WTC11 (cell line): ENCODE data around the gene INTS2. TPM values are rescaled to one million over a fixed set of nuclear protein-coding genes. Genes with fewer than 3 reads are reported as not detected.

ENCODE experiments used
- ATAC-seq: fragments of 200-7000 bp; cut with Tn5 transposase; 2 replicates; pipeline ENCODE4 v1.10.0; 2021; ENCODE audit warnings: mild to moderate bottlenecking, moderate library complexity
- CTCF ChIA-PET: fragments of 300-600 bp; sonication (Branson Sonifier 250); formaldehyde crosslinking; loops from one replicate; lab custom pipeline; 2021; ENCODE audit warnings: antibody characterized with exemption; lab: Charles Lee
- POLR2A ChIA-PET: fragments of 350-600 bp; sonication (Branson Sonifier 250); formaldehyde crosslinking; loops from one replicate; lab custom pipeline; 2021; ENCODE audit warnings: antibody characterized with exemption; lab: Charles Lee
- DNase-seq: peaks from one replicate; pipeline ENCODE4 v3.0.0; 2021; ENCODE audit warnings: low spot score
- H3K27ac Mint-ChIP-seq: 2 replicates; pipeline ENCODE4 v1.8.0; 2021; ENCODE audit warnings: mixed read lengths
- H3K27me3 Mint-ChIP-seq: 2 replicates; pipeline ENCODE4 v1.8.0; 2021; ENCODE audit warnings: low read depth, mild to moderate bottlenecking, moderate library complexity, mixed read lengths
- H3K36me3 Mint-ChIP-seq: 2 replicates; pipeline ENCODE4 v1.8.0; 2021; ENCODE audit warnings: mixed read lengths
- H3K4me1 Mint-ChIP-seq: 2 replicates; pipeline ENCODE4 v1.8.0; 2022; ENCODE audit warnings: mixed read lengths
- H3K4me3 Mint-ChIP-seq: 2 replicates; pipeline ENCODE4 v1.8.0; 2021; ENCODE audit warnings: mild to moderate bottlenecking, moderate library complexity, mixed read lengths
- H3K9me3 Mint-ChIP-seq: 2 replicates; pipeline ENCODE4 v1.8.0; 2021; ENCODE audit warnings: mixed read lengths
- CREM ChIP-seq: sonication (generic); formaldehyde crosslinking; IDR thresholded peaks from 2 replicates; pipeline ENCODE4 v1.8.1; 2022; ENCODE audit warnings: mild to moderate bottlenecking, missing genetic modification reagents, moderate library complexity
- ELF4 ChIP-seq: sonication (generic); formaldehyde crosslinking; IDR thresholded peaks from 2 replicates; pipeline ENCODE4 v1.8.1; 2022; ENCODE audit warnings: low read depth, mild to moderate bottlenecking, moderate library complexity, missing genetic modification reagents
- GRHL2 ChIP-seq: fragments of 250-450 bp; sonication (Bioruptor Pico); IDR thresholded peaks from 2 replicates; pipeline ENCODE4 v1.8.0; 2022; ENCODE audit warnings: mild to moderate bottlenecking, moderate library complexity; ENCODE audit not compliant: insufficient replicate concordance, severe bottlenecking
- GTF2I ChIP-seq: fragments of 250-450 bp; sonication (Bioruptor Pico); conservative IDR thresholded peaks from 2 replicates; pipeline ENCODE4 v1.4.0; 2021; ENCODE audit warnings: mild to moderate bottlenecking
- HMGA2 ChIP-seq: fragments of 250-450 bp; sonication (Bioruptor Pico); IDR thresholded peaks from 2 replicates; pipeline ENCODE4 v1.4.0; 2021; ENCODE audit warnings: mild to moderate bottlenecking, moderate library complexity
- JAZF1 ChIP-seq: fragments of 250-450 bp; sonication (Bioruptor Pico); IDR thresholded peaks from 2 replicates; pipeline ENCODE4 v1.9.0; 2021; ENCODE audit warnings: moderate library complexity, mild to moderate bottlenecking, inconsistent platforms
- KAT7 ChIP-seq: sonication (generic); formaldehyde crosslinking; IDR thresholded peaks from 2 replicates; pipeline ENCODE4 v1.8.1; 2023; ENCODE audit warnings: missing genetic modification reagents, mild to moderate bottlenecking, borderline replicate concordance
- NFATC4 ChIP-seq: fragments of 250-450 bp; sonication (Bioruptor Pico); IDR thresholded peaks from 2 replicates; pipeline ENCODE4 v1.9.0; 2021; ENCODE audit warnings: mild to moderate bottlenecking
- NFE2L1 ChIP-seq: sonication (generic); formaldehyde crosslinking; IDR thresholded peaks from 2 replicates; pipeline ENCODE4 v1.8.1; 2023; ENCODE audit warnings: missing genetic modification reagents
- NR3C1 ChIP-seq: sonication (generic); formaldehyde crosslinking; conservative IDR thresholded peaks from 2 replicates; pipeline ENCODE4 v1.8.1; 2023; ENCODE audit warnings: low read depth, mild to moderate bottlenecking, missing genetic modification reagents
- OVOL2 ChIP-seq: fragments of 250-450 bp; sonication (Bioruptor Pico); IDR thresholded peaks from 2 replicates; pipeline ENCODE4 v1.9.0; 2021; ENCODE audit warnings: mild to moderate bottlenecking, borderline replicate concordance
- SMAD4 ChIP-seq: sonication (generic); formaldehyde crosslinking; IDR thresholded peaks from 2 replicates; pipeline ENCODE4 v1.8.0; 2022; ENCODE audit warnings: mild to moderate bottlenecking, missing genetic modification reagents
- SP1 ChIP-seq: sonication (generic); formaldehyde crosslinking; conservative IDR thresholded peaks from 2 replicates; pipeline ENCODE4 v1.8.1; 2022; ENCODE audit warnings: missing genetic modification reagents
- TEAD1 ChIP-seq: sonication (generic); formaldehyde crosslinking; IDR thresholded peaks from 2 replicates; pipeline ENCODE4 v1.8.0; 2022; ENCODE audit warnings: mild to moderate bottlenecking, missing genetic modification reagents
- TEAD4 ChIP-seq: sonication (generic); formaldehyde crosslinking; IDR thresholded peaks from 2 replicates; pipeline ENCODE4 v1.8.0; 2022; ENCODE audit warnings: mild to moderate bottlenecking, missing genetic modification reagents
- ZNF416 ChIP-seq: fragments of 250-450 bp; sonication (Bioruptor Pico); IDR thresholded peaks from 2 replicates; pipeline ENCODE4 v1.9.0; 2021; ENCODE audit warnings: mild to moderate bottlenecking, inconsistent platforms
- total RNA-seq: library from RNA; stranded (reverse); gene quantifications from 3 replicates; pipeline ENCODE4 v1.2.3, GENCODE V29; 2021
- TF ChIP-seq, protein P1 (sequence below): sonication (generic); formaldehyde crosslinking; IDR thresholded peaks from 2 replicates; pipeline ENCODE4 v1.8.0; 2022; ENCODE audit warnings: mild to moderate bottlenecking, missing genetic modification reagents
- TF ChIP-seq, protein P2 (sequence below): fragments of 250-450 bp; sonication (Bioruptor Pico); IDR thresholded peaks from 2 replicates; pipeline ENCODE4 v1.9.0; 2021; ENCODE audit warnings: mild to moderate bottlenecking, borderline replicate concordance
- TF ChIP-seq, protein P3 (sequence below): sonication (generic); formaldehyde crosslinking; IDR thresholded peaks from 2 replicates; pipeline ENCODE4 v1.8.1; 2023; ENCODE audit warnings: mild to moderate bottlenecking, missing genetic modification reagents
- TF ChIP-seq, protein P4 (sequence below): fragments of 250-450 bp; sonication (Bioruptor Pico); IDR thresholded peaks from 2 replicates; pipeline ENCODE4 v1.9.0; 2021; ENCODE audit warnings: mild to moderate bottlenecking
- TF ChIP-seq, protein P5 (sequence below): sonication (generic); formaldehyde crosslinking; IDR thresholded peaks from 2 replicates; pipeline ENCODE4 v1.8.1; 2022; ENCODE audit warnings: mild to moderate bottlenecking, missing genetic modification reagents, moderate library complexity, borderline replicate concordance
- TF ChIP-seq, protein P6 (sequence below): sonication (generic); formaldehyde crosslinking; IDR thresholded peaks from 2 replicates; pipeline ENCODE4 v1.8.1; 2022; ENCODE audit warnings: missing genetic modification reagents, borderline replicate concordance

INTS2 gene
- total RNA-seq, 1 experiment from 2014 or later: 24.9 TPM

DNA sequence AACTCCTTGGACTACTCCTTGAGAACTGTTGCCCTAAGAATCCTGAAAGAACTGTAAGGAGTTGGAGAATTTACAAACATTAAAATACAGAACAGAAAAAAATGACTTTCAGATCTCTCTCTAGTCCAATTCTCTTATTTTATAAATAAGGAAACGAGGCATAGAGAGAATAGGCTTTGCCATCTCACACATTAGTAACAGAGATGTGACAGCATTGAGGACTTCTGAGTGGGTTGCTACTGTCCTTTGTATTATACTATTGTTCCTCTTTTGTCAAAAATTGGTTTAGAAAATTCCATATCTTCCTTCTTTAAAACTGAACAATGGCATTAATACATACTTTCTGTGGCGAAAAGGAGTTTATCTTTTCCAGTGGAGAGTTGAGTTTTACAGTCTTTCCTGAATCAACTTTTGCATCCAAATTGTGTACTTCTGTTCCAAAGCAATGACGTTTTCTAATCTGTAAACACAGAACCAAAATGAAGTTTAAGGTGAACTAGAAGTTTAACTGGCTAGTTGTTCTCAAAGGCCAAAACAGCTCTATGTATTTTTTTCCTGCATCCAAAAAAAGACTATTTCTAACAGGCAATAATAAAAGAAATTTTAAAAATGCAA lies 80.9 kb downstream of the INTS2 start (continued):
- TF ChIP-seq, protein P1, sequence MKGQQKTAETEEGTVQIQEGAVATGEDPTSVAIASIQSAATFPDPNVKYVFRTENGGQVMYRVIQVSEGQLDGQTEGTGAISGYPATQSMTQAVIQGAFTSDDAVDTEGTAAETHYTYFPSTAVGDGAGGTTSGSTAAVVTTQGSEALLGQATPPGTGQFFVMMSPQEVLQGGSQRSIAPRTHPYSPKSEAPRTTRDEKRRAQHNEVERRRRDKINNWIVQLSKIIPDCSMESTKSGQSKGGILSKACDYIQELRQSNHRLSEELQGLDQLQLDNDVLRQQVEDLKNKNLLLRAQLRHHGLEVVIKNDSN: no peak
- TF ChIP-seq CREM: no peak
- TF ChIP-seq, protein P2, sequence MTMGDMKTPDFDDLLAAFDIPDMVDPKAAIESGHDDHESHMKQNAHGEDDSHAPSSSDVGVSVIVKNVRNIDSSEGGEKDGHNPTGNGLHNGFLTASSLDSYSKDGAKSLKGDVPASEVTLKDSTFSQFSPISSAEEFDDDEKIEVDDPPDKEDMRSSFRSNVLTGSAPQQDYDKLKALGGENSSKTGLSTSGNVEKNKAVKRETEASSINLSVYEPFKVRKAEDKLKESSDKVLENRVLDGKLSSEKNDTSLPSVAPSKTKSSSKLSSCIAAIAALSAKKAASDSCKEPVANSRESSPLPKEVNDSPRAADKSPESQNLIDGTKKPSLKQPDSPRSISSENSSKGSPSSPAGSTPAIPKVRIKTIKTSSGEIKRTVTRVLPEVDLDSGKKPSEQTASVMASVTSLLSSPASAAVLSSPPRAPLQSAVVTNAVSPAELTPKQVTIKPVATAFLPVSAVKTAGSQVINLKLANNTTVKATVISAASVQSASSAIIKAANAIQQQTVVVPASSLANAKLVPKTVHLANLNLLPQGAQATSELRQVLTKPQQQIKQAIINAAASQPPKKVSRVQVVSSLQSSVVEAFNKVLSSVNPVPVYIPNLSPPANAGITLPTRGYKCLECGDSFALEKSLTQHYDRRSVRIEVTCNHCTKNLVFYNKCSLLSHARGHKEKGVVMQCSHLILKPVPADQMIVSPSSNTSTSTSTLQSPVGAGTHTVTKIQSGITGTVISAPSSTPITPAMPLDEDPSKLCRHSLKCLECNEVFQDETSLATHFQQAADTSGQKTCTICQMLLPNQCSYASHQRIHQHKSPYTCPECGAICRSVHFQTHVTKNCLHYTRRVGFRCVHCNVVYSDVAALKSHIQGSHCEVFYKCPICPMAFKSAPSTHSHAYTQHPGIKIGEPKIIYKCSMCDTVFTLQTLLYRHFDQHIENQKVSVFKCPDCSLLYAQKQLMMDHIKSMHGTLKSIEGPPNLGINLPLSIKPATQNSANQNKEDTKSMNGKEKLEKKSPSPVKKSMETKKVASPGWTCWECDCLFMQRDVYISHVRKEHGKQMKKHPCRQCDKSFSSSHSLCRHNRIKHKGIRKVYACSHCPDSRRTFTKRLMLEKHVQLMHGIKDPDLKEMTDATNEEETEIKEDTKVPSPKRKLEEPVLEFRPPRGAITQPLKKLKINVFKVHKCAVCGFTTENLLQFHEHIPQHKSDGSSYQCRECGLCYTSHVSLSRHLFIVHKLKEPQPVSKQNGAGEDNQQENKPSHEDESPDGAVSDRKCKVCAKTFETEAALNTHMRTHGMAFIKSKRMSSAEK (CRISPR knock-in tag): no peak
- TF ChIP-seq OVOL2 (CRISPR knock-in tag): no peak
- no peak for TF ChIP-seq GTF2I
- TF ChIP-seq SP1: no peak

DNA sequence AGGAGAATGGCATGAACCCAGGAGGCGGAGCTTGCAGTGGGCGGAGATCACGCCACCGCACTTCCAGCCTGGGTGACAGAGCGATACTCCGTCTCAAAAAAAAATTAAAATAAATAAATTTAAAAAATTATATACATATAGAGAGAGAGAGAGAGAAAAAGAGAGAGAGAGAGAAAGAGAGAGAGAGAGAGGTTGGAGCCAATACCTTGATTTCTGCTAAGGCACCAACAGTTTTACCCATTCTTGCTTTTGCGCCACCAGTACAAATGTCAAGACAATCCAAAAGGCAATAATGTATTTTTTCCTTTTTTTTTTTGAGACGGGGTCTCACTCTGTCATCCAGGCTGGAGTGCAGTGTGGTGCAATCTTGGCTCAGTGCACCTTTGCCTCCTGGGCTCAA lies 81.7 kb downstream of the INTS2 start:
- ChIA-PET POLR2A (interaction anchor here (0.6 kb wide), 1 partner anchor 10 kb away, joined by 13 read pairs; no protein-coding TSS in a partner anchor), CTCF (interaction anchor here (3.0 kb wide), 1 partner anchor 263 kb away, joined by 9 read pairs; no protein-coding TSS in a partner anchor)

More for the DNA sequence above, 81.7 kb downstream of the INTS2 start:
- DNase-seq (no peak), ATAC-seq (no peak)
- TF ChIP-seq KAT7 (CRISPR knock-in tag): no peak
- TF ChIP-seq NFATC4 (CRISPR knock-in tag): no peak
- TF ChIP-seq HMGA2 (CRISPR knock-in tag): no peak
- TF ChIP-seq NFE2L1 (CRISPR knock-in tag): no peak
- TF ChIP-seq, protein P3, sequence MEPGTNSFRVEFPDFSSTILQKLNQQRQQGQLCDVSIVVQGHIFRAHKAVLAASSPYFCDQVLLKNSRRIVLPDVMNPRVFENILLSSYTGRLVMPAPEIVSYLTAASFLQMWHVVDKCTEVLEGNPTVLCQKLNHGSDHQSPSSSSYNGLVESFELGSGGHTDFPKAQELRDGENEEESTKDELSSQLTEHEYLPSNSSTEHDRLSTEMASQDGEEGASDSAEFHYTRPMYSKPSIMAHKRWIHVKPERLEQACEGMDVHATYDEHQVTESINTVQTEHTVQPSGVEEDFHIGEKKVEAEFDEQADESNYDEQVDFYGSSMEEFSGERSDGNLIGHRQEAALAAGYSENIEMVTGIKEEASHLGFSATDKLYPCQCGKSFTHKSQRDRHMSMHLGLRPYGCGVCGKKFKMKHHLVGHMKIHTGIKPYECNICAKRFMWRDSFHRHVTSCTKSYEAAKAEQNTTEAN (CRISPR knock-in tag): no peak
- TF ChIP-seq SMAD4 (CRISPR knock-in tag): no peak
- TF ChIP-seq, protein P4, sequence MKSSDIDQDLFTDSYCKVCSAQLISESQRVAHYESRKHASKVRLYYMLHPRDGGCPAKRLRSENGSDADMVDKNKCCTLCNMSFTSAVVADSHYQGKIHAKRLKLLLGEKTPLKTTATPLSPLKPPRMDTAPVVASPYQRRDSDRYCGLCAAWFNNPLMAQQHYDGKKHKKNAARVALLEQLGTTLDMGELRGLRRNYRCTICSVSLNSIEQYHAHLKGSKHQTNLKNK (CRISPR knock-in tag): no peak
- no peak for TF ChIP-seq NR3C1 (CRISPR knock-in tag)
- TF ChIP-seq, protein P5, sequence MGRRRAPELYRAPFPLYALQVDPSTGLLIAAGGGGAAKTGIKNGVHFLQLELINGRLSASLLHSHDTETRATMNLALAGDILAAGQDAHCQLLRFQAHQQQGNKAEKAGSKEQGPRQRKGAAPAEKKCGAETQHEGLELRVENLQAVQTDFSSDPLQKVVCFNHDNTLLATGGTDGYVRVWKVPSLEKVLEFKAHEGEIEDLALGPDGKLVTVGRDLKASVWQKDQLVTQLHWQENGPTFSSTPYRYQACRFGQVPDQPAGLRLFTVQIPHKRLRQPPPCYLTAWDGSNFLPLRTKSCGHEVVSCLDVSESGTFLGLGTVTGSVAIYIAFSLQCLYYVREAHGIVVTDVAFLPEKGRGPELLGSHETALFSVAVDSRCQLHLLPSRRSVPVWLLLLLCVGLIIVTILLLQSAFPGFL (CRISPR knock-in tag): no peak
- no peak for TF ChIP-seq ZNF416 (CRISPR knock-in tag)
- TF ChIP-seq, protein P6, sequence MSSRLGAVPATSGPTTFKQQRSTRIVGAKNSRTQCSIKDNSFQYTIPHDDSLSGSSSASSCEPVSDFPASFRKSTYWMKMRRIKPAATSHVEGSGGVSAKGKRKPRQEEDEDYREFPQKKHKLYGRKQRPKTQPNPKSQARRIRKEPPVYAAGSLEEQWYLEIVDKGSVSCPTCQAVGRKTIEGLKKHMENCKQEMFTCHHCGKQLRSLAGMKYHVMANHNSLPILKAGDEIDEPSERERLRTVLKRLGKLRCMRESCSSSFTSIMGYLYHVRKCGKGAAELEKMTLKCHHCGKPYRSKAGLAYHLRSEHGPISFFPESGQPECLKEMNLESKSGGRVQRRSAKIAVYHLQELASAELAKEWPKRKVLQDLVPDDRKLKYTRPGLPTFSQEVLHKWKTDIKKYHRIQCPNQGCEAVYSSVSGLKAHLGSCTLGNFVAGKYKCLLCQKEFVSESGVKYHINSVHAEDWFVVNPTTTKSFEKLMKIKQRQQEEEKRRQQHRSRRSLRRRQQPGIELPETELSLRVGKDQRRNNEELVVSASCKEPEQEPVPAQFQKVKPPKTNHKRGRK (CRISPR knock-in tag): no peak
- TF ChIP-seq ELF4 (CRISPR knock-in tag): no peak
- no peak for TF ChIP-seq TEAD1 (CRISPR knock-in tag)
- TF ChIP-seq TEAD4: no peak
- no peak for TF ChIP-seq JAZF1 (CRISPR knock-in tag)
- no peak for TF ChIP-seq GRHL2
- TF ChIP-seq, all 79 proteins: peak for 0
- Mint-ChIP-seq H3K4me3 (no peak overlapping the region), H3K27me3 (no peaks in the 10 kb centered on the region), H3K36me3 (peaks cover 42% of the 10 kb centered on the region), H3K9me3 (no peaks in the 10 kb centered on the region), H3K4me1 (no peaks in the 10 kb centered on the region), H3K27ac (no peak overlapping the region)
